Tibial artery (tissue), 4 donors: ENCODE data around the gene ZCRB1.
"Not testable (repeated sequence)": the region's sequence is repeated elsewhere in the genome, so short reads cannot be mapped to it uniquely, and the experiment has no call there.

Experiments used
- DNase-seq, 2 donors: peaks; one replicate each; pipeline ENCODE4 v3.0.0-alpha.2; 2019
- H3K27ac ChIP-seq, 2 donors: fragments of 200-600 bp; sonication (generic) in 1 of 2; 1 replicate in 1 of 2; 2 replicates in 1 of 2; pipeline ENCODE4 v1.5.1; 2018 to 2019; ENCODE audit warnings: mild to moderate bottlenecking in 1 of 2
- H3K27me3 ChIP-seq, 2 donors: fragments of 200-600 bp; sonication (generic) in 1 of 2; one replicate each; pipeline versions ENCODE4 v1.5.1 to v1.6.0; 2016 to 2019
- H3K36me3 ChIP-seq, 3 donors: fragments of 200-600 bp; sonication (generic) in 2 of 3; one replicate each; pipeline ENCODE4 v1.5.1; 2016 to 2019; ENCODE audit warnings: mild to moderate bottlenecking in 2 of 3
- H3K4me1 ChIP-seq, 4 donors: fragments of 200-600 bp; sonication (generic) in 2 of 4; 1 replicate in 3 of 4; 2 replicates in 1 of 4; pipeline ENCODE4 v1.5.1; 2016 to 2019
- H3K4me3 ChIP-seq, 2 donors: fragments of 200-600 bp; sonication (generic) in 1 of 2; 1 replicate in 1 of 2; 2 replicates in 1 of 2; pipeline ENCODE4 v1.5.1; 2018 to 2019; ENCODE audit warnings: mild to moderate bottlenecking in 2 of 2
- H3K9me3 ChIP-seq, 3 donors: fragments of 200-600 bp; sonication (generic) in 1 of 3; one replicate each; pipeline ENCODE4 v1.5.1; 2016 to 2019
- CTCF ChIP-seq, 2 experiments: fragments of 200-600 bp in 1 of 2; fragments of 450-650 bp in 1 of 2; IDR thresholded peaks; one replicate each; pipeline ENCODE4 v1.5.1; 2017 to 2019; ENCODE audit warnings: antibody characterized with exemption in 2 of 2, mild to moderate bottlenecking in 1 of 2, moderate library complexity in 1 of 2
- intact Hi-C: fragments of 100-400 bp; cut with DNase I; formaldehyde crosslinking; loops from one replicate; pipeline ENCODE4 v1.15.0; 2023; ENCODE audit warnings: low total_unique reads

ZCRB1 gene

GRCh38 chr12:42364692-42365091, 38.8 kb upstream of the ZCRB1 start:
- Histone ChIP-seq H3K4me3 (no peak overlapping the region), H3K27me3 (no peaks in the 10 kb centered on the region), H3K27ac (no peak overlapping the region), H3K4me1 (peaks cover 0 to 6% (median 0%) of the 10 kb centered on the region in 4 donors), H3K9me3 (no peaks in the 10 kb centered on the region), H3K36me3 (peaks cover 0 to 8% (median 0%) of the 10 kb centered on the region in 3 donors)
- DNase-seq, result no peak
- TF ChIP-seq CTCF (IDR thresholded peaks at IDR 0.05), result no peak
- intact Hi-C loops, result no loop called here

- H3K36me3 ChIP-seq, result peaks cover 0 to 8% (median 0%) of the 10 kb centered on the region in 3 donors
- no peak overlapping the region for H3K27ac ChIP-seq
- H3K27me3 ChIP-seq, result no peaks in the 10 kb centered on the region
- peaks cover 0 to 6% (median 0%) of the 10 kb centered on the region in 4 donors for H3K4me1 ChIP-seq
- no peak for DNase-seq
- H3K9me3 ChIP-seq, result no peaks in the 10 kb centered on the region
- no peak overlapping the region for H3K4me3 ChIP-seq
- TF ChIP-seq CTCF (IDR thresholded peaks at IDR 0.05), result no peak
- intact Hi-C loops, result no loop called here
Measured at GRCh38 chr12:42362647-42363260, 36.9 kb upstream of the ZCRB1 start.

GRCh38 chr12:42361909-42362646, 36.2 kb upstream of the ZCRB1 start:
- Histone ChIP-seq H3K9me3 (no peaks in the 10 kb centered on the region), H3K4me1 (peaks cover 0 to 6% (median 0%) of the 10 kb centered on the region in 4 donors)
- TF ChIP-seq CTCF (IDR thresholded peaks at IDR 0.05), result no peak

GRCh38 chr12:42360747-42361403, 35.0 kb upstream of the ZCRB1 start:
- intact Hi-C loops, result no loop called here
- Histone ChIP-seq H3K4me1 (peaks cover 0 to 6% (median 0%) of the 10 kb centered on the region in 4 donors), H3K36me3 (peaks cover 0 to 8% (median 7%) of the 10 kb centered on the region in 3 donors), H3K9me3 (no peaks in the 10 kb centered on the region), H3K27ac (no peak overlapping the region), H3K27me3 (no peaks in the 10 kb centered on the region), H3K4me3 (no peak overlapping the region)
- DNase-seq, result no peak
- TF ChIP-seq CTCF (IDR thresholded peaks at IDR 0.05), result no peak

More at GRCh38 chr12:42361909-42362646, 36.2 kb upstream of the ZCRB1 start:
- Histone ChIP-seq H3K27me3 (no peaks in the 10 kb centered on the region), H3K27ac (no peak overlapping the region), H3K36me3 (peaks cover 0 to 8% (median 0%) of the 10 kb centered on the region in 3 donors), H3K4me3 (no peak overlapping the region)
- no peak for DNase-seq
- intact Hi-C loops, result no loop called here

GRCh38 chr12:42356344-42356743, 30.4 kb upstream of the ZCRB1 start:
- no peak overlapping the region for H3K4me3 ChIP-seq
- H3K4me1 ChIP-seq, result peaks cover 0 to 6% (median 0%) of the 10 kb centered on the region in 4 donors
- TF ChIP-seq CTCF (IDR thresholded peaks at IDR 0.05), result no peak
- H3K27me3 ChIP-seq, result no peaks in the 10 kb centered on the region
- intact Hi-C loops, result no loop called here
- DNase-seq, result no peak
- H3K36me3 ChIP-seq, result peaks cover 7 to 24% (median 8%) of the 10 kb centered on the region in 3 donors
- H3K9me3 ChIP-seq, result no peaks in the 10 kb centered on the region
- H3K27ac ChIP-seq, result no peak overlapping the region

GRCh38 chr12:42350021-42350407, 24.1 kb upstream of the ZCRB1 start:
- H3K9me3 ChIP-seq, intact Hi-C loops, H3K4me1 ChIP-seq: not testable (repeated sequence)

GRCh38 chr12:42349119-42350020, 23.5 kb upstream of the ZCRB1 start:
- H3K27ac ChIP-seq, H3K4me1 ChIP-seq, intact Hi-C loops, H3K9me3 ChIP-seq, DNase-seq, H3K4me3 ChIP-seq, H3K27me3 ChIP-seq: not testable (repeated sequence)
- peaks cover 0 to 15% (median 8%) of the 10 kb centered on the region in 3 donors for H3K36me3 ChIP-seq

More at GRCh38 chr12:42350021-42350407, 24.1 kb upstream of the ZCRB1 start:
- H3K27ac ChIP-seq, H3K27me3 ChIP-seq, DNase-seq, H3K4me3 ChIP-seq: not testable (repeated sequence)
- H3K36me3 ChIP-seq, result peaks cover 0 to 15% (median 8%) of the 10 kb centered on the region in 3 donors
